Measurements from ENCODE around the gene PDE4D. TPM values are rescaled to one million over a fixed set of nuclear protein-coding genes. Genes with fewer than 3 reads are reported as not detected.

The PDE4D gene
- total RNA-seq, 4 donors from 2014 or later, result 35.0 to 121 (median 63.4) TPM

DNA sequence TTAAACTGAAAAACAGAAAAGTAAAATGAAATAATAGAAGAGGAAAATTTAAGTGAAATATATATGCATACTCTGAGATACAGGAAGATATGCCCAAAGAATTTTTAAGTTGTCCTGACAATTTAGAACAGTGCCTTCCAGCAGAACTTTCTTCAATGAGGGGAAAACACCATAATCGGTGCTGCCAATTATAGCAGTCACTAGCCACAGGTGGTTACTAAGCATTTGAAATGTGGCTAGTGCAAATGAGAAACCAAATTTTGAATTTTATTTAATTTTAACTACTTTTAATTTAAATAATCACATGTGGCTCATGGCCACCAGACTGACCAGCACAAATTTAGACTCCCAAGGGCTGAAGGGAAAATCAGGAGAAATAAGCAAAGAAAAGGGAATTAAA is 900.1 kb downstream of the PDE4D start:
- ATAC-seq, result no peak
- 73 to 85% methylated on average over 1 of the region's 1 CpG for WGBS, 2 donors (ENCODE audit: low coverage in 1 of 2)

DNA sequence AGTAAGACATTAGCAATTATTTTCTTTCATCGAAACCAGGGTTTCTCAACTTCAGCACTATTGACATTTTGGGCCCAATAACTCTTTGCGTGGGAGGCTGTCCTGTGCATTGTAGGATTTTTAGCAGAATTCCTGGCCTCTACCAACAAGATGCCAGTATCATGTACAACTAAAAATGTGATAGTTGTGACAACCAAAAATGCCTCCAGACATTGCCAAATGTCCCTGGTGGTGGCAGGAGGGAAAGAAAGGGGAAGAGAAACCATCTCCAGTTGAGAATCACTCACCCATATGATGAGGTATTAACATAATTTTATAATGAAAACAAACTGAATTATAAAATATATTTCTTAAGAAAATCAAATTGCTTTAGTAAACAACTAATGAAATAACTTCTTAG is 904.6 kb downstream of the PDE4D start:
- H3K9me3 ChIP-seq, result no peaks in the 10 kb centered on the region
- 95 to 97% methylated on average over 2 of the region's 2 CpGs for WGBS, 2 donors (ENCODE audit: low coverage in 1 of 2)
- no peak overlapping the region for H3K4me3 ChIP-seq
- H3K36me3 ChIP-seq, result peaks cover 0 to 44% of the 10 kb centered on the region in 2 donors
- H3K27me3 ChIP-seq, result no peaks in the 10 kb centered on the region
- TF ChIP-seq POLR2A (IDR thresholded peaks at IDR 0.05) (no peak), CTCF (IDR thresholded peaks at IDR 0.05) (peak in 1 of 4 experiments; percentile 5)
- no peaks in the 10 kb centered on the region for H3K4me1 ChIP-seq
- no peak overlapping the region for H3K27ac ChIP-seq
- no peak for ATAC-seq

More for the DNA sequence above, 900.1 kb downstream of the PDE4D start:
- no peak for TF ChIP-seq EP300 (IDR thresholded peaks at IDR 0.05)
- TF ChIP-seq POLR2AphosphoS5 (IDR thresholded peaks at IDR 0.05), result no peak
- TF ChIP-seq POLR2A (IDR thresholded peaks at IDR 0.05), result no peak
- no peak for TF ChIP-seq CTCF (IDR thresholded peaks at IDR 0.05)
- Histone ChIP-seq H3K4me3 (no peak overlapping the region), H3K27ac (no peak overlapping the region), H3K4me1 (peaks cover 0 to 3% (median 0%) of the 10 kb centered on the region in 3 donors), H3K9me3 (no peaks in the 10 kb centered on the region), H3K36me3 (peaks cover 0 to 22% of the 10 kb centered on the region in 2 donors), H3K27me3 (no peaks in the 10 kb centered on the region)

- H3K9me3 ChIP-seq, result no peaks in the 10 kb centered on the region
- H3K36me3 ChIP-seq, result peaks cover 0 to 58% of the 10 kb centered on the region in 2 donors
- no peak for ATAC-seq
- H3K27ac ChIP-seq, result no peak overlapping the region
- TF ChIP-seq POLR2AphosphoS5 (IDR thresholded peaks at IDR 0.05) (no peak), CTCF (IDR thresholded peaks at IDR 0.05) (no peak), EP300 (IDR thresholded peaks at IDR 0.05) (no peak), POLR2A (IDR thresholded peaks at IDR 0.05) (no peak)
- no peaks in the 10 kb centered on the region for H3K27me3 ChIP-seq
- H3K4me1 ChIP-seq, result no peaks in the 10 kb centered on the region
- H3K4me3 ChIP-seq, result no peak overlapping the region
Observed at GRCh38 chr5:58987193-58987592, 906.3 kb downstream of the PDE4D start.

- H3K36me3 ChIP-seq, result peaks cover 0 to 58% of the 10 kb centered on the region in 2 donors
- WGBS, 2 donors (ENCODE audit: low coverage in 1 of 2), result 50% methylated on average over 2 of the region's 8 CpGs; no CpG with 5 or more reads in 1 of the 2 donors
Observed at GRCh38 chr5:58986281-58986680, 907.2 kb downstream of the PDE4D start.

More at GRCh38 chr5:58986281-58986680, 907.2 kb downstream of the PDE4D start:
- Histone ChIP-seq H3K9me3 (no peaks in the 10 kb centered on the region), H3K27me3 (no peaks in the 10 kb centered on the region), H3K27ac (no peak overlapping the region), H3K4me3 (no peak overlapping the region), H3K4me1 (no peaks in the 10 kb centered on the region)
- ATAC-seq, result no peak
- TF ChIP-seq CTCF (IDR thresholded peaks at IDR 0.05) (no peak), POLR2AphosphoS5 (IDR thresholded peaks at IDR 0.05) (no peak), EP300 (IDR thresholded peaks at IDR 0.05) (no peak), POLR2A (IDR thresholded peaks at IDR 0.05) (no peak)
